K562 (cell line): Measurements from ENCODE around the gene CUX1. TPM values are rescaled to one million over a fixed set of nuclear protein-coding genes. Genes with fewer than 3 reads are reported as not detected.

Experiments used
- ATAC-seq: fragments of 200-7000 bp; cut with Tn5 transposase; 3 replicates; pipeline ENCODE4 v1.9.1; 2020; ENCODE audit warnings: moderate library complexity
- BruUV-seq: library from RNA; stranded (reverse); fragments of 400-500 nt; replicated peaks from 2 replicates; lab custom pipeline; 2021; lab: Mats Ljungman, UMichigan
- CTCF ChIA-PET: fragments of 300-600 bp; formaldehyde crosslinking; extraction: SDS; loops from one replicate; lab custom pipeline; 2021; ENCODE audit warnings: low intra/inter-chr PET ratio; lab: Yijun Ruan, JAX
- POLR2A ChIA-PET: fragments of 300-600, 350-650 bp; sonication (Branson Sonifier 250); formaldehyde crosslinking; extraction: SDS; loops from one replicate; lab custom pipeline; 2021; ENCODE audit warnings: antibody characterized with exemption, inconsistent platforms; lab: Yijun Ruan, JAX
- DNase-seq, 4 experiments: peaks; one replicate each; pipeline versions ENCODE4 v3.0.0 to v3.0.0-alpha.2; 2011 to 2018; ENCODE audit warnings: low spot score in 3 of 4, mixed read lengths in 3 of 4; ENCODE audit errors: extremely low read depth in 1 of 4
- FAIRE-seq: peaks from 2 replicates; lab custom pipeline; 2011; peaks lifted over from hg19 to GRCh38; lab: Jason Lieb, UNC
- H2AFZ ChIP-seq: 2 replicates; pipeline ENCODE4 v1.6.0; 2011; ENCODE audit warnings: low read depth, low read length, control low read depth, inconsistent platforms
- H3K27ac ChIP-seq: fragments of 200-600 bp; 3 replicates; pipeline ENCODE4 v1.8.0; 2011; ENCODE audit warnings: low read depth, mild to moderate bottlenecking, control low read depth, inconsistent platforms, low read length, moderate library complexity, mixed read lengths; ENCODE audit errors: extremely low read depth
- H3K27me3 ChIP-seq, 2 experiments: fragments of 300-600 bp in 1 of 2; 2 replicates in 1 of 2; 3 replicates in 1 of 2; pipeline versions ENCODE4 v1.6.0 to v1.8.0; 2011; ENCODE audit warnings: inconsistent platforms in 2 of 2, low read length in 2 of 2, mild to moderate bottlenecking in 1 of 2, mixed read lengths in 1 of 2, moderate library complexity in 1 of 2; ENCODE audit not compliant: control insufficient read depth in 2 of 2, insufficient read depth in 2 of 2
- H3K36me3 ChIP-seq: fragments of 300-600 bp; 3 replicates; pipeline ENCODE4 v1.8.0; 2011; ENCODE audit warnings: mild to moderate bottlenecking, low read length, inconsistent platforms; ENCODE audit not compliant: control insufficient read depth, insufficient read depth
- H3K4me1 ChIP-seq, 2 experiments: fragments of 200-600 bp in 1 of 2; replicated peaks in 1 of 2; 2 replicates in 1 of 2; 3 replicates in 1 of 2; pipeline versions ENCODE4 v1.5.1 to v1.8.0; 2011; ENCODE audit warnings: inconsistent platforms in 2 of 2, low read length in 2 of 2, mild to moderate bottlenecking in 1 of 2, mixed read lengths in 1 of 2, moderate library complexity in 1 of 2; ENCODE audit not compliant: control insufficient read depth in 2 of 2, insufficient read depth in 2 of 2
- H3K4me2 ChIP-seq: 2 replicates; pipeline ENCODE4 v1.6.1; 2011; ENCODE audit warnings: low read length, control low read depth, inconsistent platforms, mixed read lengths; ENCODE audit not compliant: insufficient read depth
- H3K4me3 ChIP-seq: fragments of 200-600 bp; sonication (generic), shearing (Covaris generic); 2 replicates; pipeline ENCODE4 v1.5.1; 2016; ENCODE audit warnings: control low read depth, inconsistent platforms
- H3K79me2 ChIP-seq: fragments of 200-600 bp; 3 replicates; pipeline ENCODE4 v1.8.0; 2011; ENCODE audit warnings: low read length, inconsistent platforms; ENCODE audit not compliant: control insufficient read depth, insufficient read depth
- H3K9ac ChIP-seq, 2 experiments: 2 replicates each; pipeline versions ENCODE4 v1.6.0 to v1.6.1; 2011; ENCODE audit warnings: low read depth in 2 of 2, low read length in 2 of 2, control low read depth in 1 of 2, inconsistent platforms in 1 of 2, mild to moderate bottlenecking in 1 of 2, mixed read lengths in 1 of 2; ENCODE audit not compliant: insufficient read depth in 1 of 2
- H3K9me1 ChIP-seq: one replicate; pipeline ENCODE4 v1.6.0; 2011; ENCODE audit warnings: inconsistent platforms, mild to moderate bottlenecking, low read length, moderate library complexity; ENCODE audit not compliant: control insufficient read depth, insufficient read depth
- H3K9me3 ChIP-seq: replicated peaks from 2 replicates; pipeline ENCODE4 v1.5.1; 2011; ENCODE audit warnings: low read depth, low read length, inconsistent platforms; ENCODE audit not compliant: control insufficient read depth, insufficient read depth
- H4K20me1 ChIP-seq: replicated peaks from 2 replicates; pipeline ENCODE4 v1.6.1; 2011; ENCODE audit warnings: low read length, inconsistent platforms, mixed read lengths; ENCODE audit not compliant: control insufficient read depth, insufficient read depth
- HEY1 ChIP-seq: fragments of 250-450 bp; sonication (Bioruptor Pico); IDR thresholded peaks from 2 replicates; pipeline ENCODE4 v1.5.0; 2020; ENCODE audit warnings: mild to moderate bottlenecking, moderate library complexity, borderline replicate concordance
- HMG20A ChIP-seq: fragments of 450-650 bp; formaldehyde crosslinking; conservative IDR thresholded peaks from 2 replicates; pipeline ENCODE4 v1.4.0; 2020; ENCODE audit warnings: mild to moderate bottlenecking, mixed read lengths
- KDM5B ChIP-seq: fragments of 200-600 bp; sonication (generic); IDR thresholded peaks from 2 replicates; pipeline ENCODE4 v1.6.1; 2012; ENCODE audit warnings: low read depth, mild to moderate bottlenecking, moderate library complexity, low read length, control low read depth, inconsistent platforms; ENCODE audit not compliant: insufficient replicate concordance
- NBN ChIP-seq: fragments of 450-650 bp; IDR thresholded peaks from 2 replicates; pipeline ENCODE4 v1.6.1; 2016; ENCODE audit warnings: low read depth, mild to moderate bottlenecking
- PHTF2 ChIP-seq: fragments of 250-450 bp; sonication (Bioruptor Pico); IDR thresholded peaks from 2 replicates; pipeline ENCODE4 v1.5.0; 2021; ENCODE audit warnings: mild to moderate bottlenecking
- TAF15 ChIP-seq: fragments of 200-400 bp; formaldehyde crosslinking; IDR thresholded peaks from 2 replicates; pipeline ENCODE4 v1.6.1; 2017; ENCODE audit warnings: mild to moderate bottlenecking, low read depth, low read length, moderate library complexity
- ZNF146 ChIP-seq: IDR thresholded peaks from one replicate; pipeline ENCODE4 v1.6.1; 2018; ENCODE audit warnings: missing compliant biosample characterization; ENCODE audit not compliant: unreplicated experiment
- ZNF586 ChIP-seq: fragments of 450-650 bp; formaldehyde crosslinking; conservative IDR thresholded peaks from 2 replicates; pipeline ENCODE4 v1.4.0; 2020; ENCODE audit warnings: mild to moderate bottlenecking, moderate library complexity
- WGBS: fragments of 100-300 bp; shearing (Covaris generic); methylation state at CpG from one replicate; pipeline ENCODE4 v1.1.6; 2016; ENCODE audit warnings: low coverage, mixed read lengths; ENCODE audit not compliant: insufficient coverage; ENCODE audit errors: missing lambda C conversion rate; 5-methylcytosine and 5-hydroxymethylcytosine counted together
- in situ Hi-C: fragments of 300-500 bp; cut with MboI; formaldehyde crosslinking; loops from 4 replicates; pipeline ENCODE4 v1.15.0; 2018; ENCODE audit warnings: inconsistent platforms, mixed read lengths
- intact Hi-C: fragments of 100-400 bp; cut with micrococcal nuclease; formaldehyde crosslinking; loops from 2 replicates; pipeline ENCODE4 v1.14.2; 2022
- polyA plus RNA-seq, 8 experiments: library from polyadenylated mRNA; depleted of rRNA in 4 of 8; stranded (reverse) in 5 of 8; unstranded in 3 of 8; fragments of >200 nt; fragmentation: Nextera tagmentation in 2 of 8; fragmentation: Illumina TruSeq in 1 of 8; extraction: Ambion mirVana in 2 of 8; extraction: Trizol in 1 of 8; gene quantifications; 2 replicates each; pipeline versions ENCODE4 v1.2.1 to v1.2.3, GENCODE V29; 2011 to 2014; ENCODE audit warnings: inconsistent platforms in 1 of 8, missing spikeins in 1 of 8
- total RNA-seq, 7 experiments: library from RNA; depleted of rRNA in 6 of 7; stranded (reverse); fragments of >200 nt in 6 of 7; fragmentation: Illumina TruSeq in 2 of 7; extraction: Trizol in 2 of 7; gene quantifications; 2 replicates each; pipeline versions ENCODE4 v1.2.1 to v1.2.3, GENCODE V29; 2011 to 2021; ENCODE audit warnings: low replicate concordance in 1 of 7

The CUX1 gene
- total and polyA plus RNA-seq, 9 of the 15 experiments (the other 6 are each of a cell fraction or from before 2014, with no cell fraction given) = 3.6 to 55.3 (median 25.2) TPM

- Histone ChIP-seq H3K4me1 (peaks cover 0 to 15% of the 10 kb centered on the region in 2 experiments; a peak in 3 of 5 replicates), H3K9me3 (no peaks in the 10 kb centered on the region), H4K20me1 (peaks cover 13% of the 10 kb centered on the region), H3K79me2 (peaks cover 97% of the 10 kb centered on the region), H3K4me2 (no peak overlapping the region), H3K27ac (no peak overlapping the region), H3K9ac (no peak overlapping the region), H3K4me3 (no peak overlapping the region), H2AFZ (no peak overlapping the region), H3K36me3 (peaks cover 12% of the 10 kb centered on the region; the same call in 2 of the 3 replicates), H3K9me1 (peaks cover 13% of the 10 kb centered on the region), H3K27me3 (no peaks in the 10 kb centered on the region)
- ChIA-PET CTCF (no interaction called here), POLR2A (interaction anchor here (0.6 to 1.8 kb wide), 4 partner anchors 8 to 24 kb away, joined by 3 to 4 read pairs (median 3); no protein-coding TSS in a partner anchor)
- in situ Hi-C loops (loop anchor here (10.0 kb wide), 1 partner anchor 1719 kb away; the partner anchor contains the start of genes CNPY4 and TAF6), intact Hi-C loops (no loop called here)
- DNase-seq = no peak
- WGBS = 79% methylated on average over 9 of the region's 9 CpGs
- ATAC-seq = no peak
- TF ChIP-seq PHTF2 (CRISPR knock-in tag) (no peak), HEY1 (CRISPR knock-in tag) (no peak), HMG20A (CRISPR knock-in tag) (no peak), ZNF586 (CRISPR knock-in tag) (no peak), TAF15 (no peak), NBN (no peak)
- BruUV-seq = no TSS peak
- no peak for FAIRE-seq
These were observed 16.4 kb downstream of the CUX1 start for GRCh38 chr7:101833799-101834198.

- no peak for FAIRE-seq
- Histone ChIP-seq H3K4me1 (peaks cover 4 to 20% of the 10 kb centered on the region in 2 experiments; a peak in 3 of 5 replicates), H3K4me3 (no peak overlapping the region)
- TF ChIP-seq KDM5B = no peak
- peak; percentile 77 for TF ChIP-seq ZNF146 (CRISPR knock-in tag)
- TF ChIP-seq, all 486 proteins: peak for 1
- Histone ChIP-seq H2AFZ (no peak overlapping the region), H3K4me2 (no peak overlapping the region), H3K27me3 (no peaks in the 10 kb centered on the region), H3K27ac (no peak overlapping the region), H3K36me3 (peaks cover 6% of the 10 kb centered on the region; the same call in 1 of the 3 replicates), H4K20me1 (peaks cover 10% of the 10 kb centered on the region), H3K9me3 (no peaks in the 10 kb centered on the region), H3K79me2 (peaks cover 97% of the 10 kb centered on the region), H3K9ac (no peak overlapping the region), H3K9me1 (peaks cover 9% of the 10 kb centered on the region)
- in situ Hi-C loops = loop anchor here (10.0 kb wide), 1 partner anchor 1720 kb away; the partner anchor contains the start of genes CNPY4 and TAF6
- no peak for ATAC-seq
- CTCF ChIA-PET = no interaction called here
- BruUV-seq = no TSS peak
- intact Hi-C loops = no loop called here
- POLR2A ChIA-PET = interaction anchor here (0.6 to 1.8 kb wide), 3 partner anchors 9 to 211 kb away, joined by 3 to 4 read pairs (median 3); no protein-coding TSS in a partner anchor
- DNase-seq = no peak
- WGBS = 94% methylated on average over 12 of the region's 12 CpGs
These were observed 17.7 kb downstream of the CUX1 start for GRCh38 chr7:101835136-101835535.
